Measurements from ENCODE around the gene TEX14. TPM values are rescaled to one million over a fixed set of nuclear protein-coding genes. Genes with fewer than 3 reads are reported as not detected.
A peak's percentile ranks its signal among the peaks of the same experiment; 100 is the strongest.

Gene TEX14
- under 1 TPM in 2 of 4 donors, not detected in 2; under 0.01 to 0.21 TPM for total RNA-seq

DNA sequence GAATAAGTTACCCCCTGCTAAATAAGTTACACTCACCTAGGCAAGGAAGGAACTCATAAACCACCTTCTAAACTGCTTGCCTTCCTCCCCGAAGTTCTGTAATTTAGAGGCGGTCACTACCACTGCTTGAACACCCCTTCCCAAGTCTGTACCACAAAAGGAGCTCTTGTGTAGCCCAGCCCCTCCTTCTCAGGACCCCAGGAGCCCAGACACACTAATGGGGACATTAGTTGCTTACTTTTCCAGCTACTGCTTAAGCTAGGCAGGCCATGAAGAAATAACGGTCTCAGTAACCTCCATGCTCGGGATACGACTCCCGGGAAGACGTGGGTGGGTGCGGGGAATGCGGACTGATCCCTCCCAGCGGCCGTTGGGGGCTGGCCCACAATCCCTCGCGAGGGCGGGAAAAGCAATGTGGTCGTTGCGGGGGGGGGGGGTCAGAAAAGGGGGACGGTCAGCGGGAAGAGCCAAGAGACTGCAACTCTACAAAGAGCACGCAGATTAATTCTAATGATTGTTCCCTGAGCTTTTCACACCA lies at the start of gene TEX14:
Gene TEX14, minus strand, starts transcription at position 345 of the 538 bp plus-strand sequence. CDS start 40,044 bp downstream, outside the sequence.
- H3K27ac ChIP-seq = peak within 1 kb of the TSS; percentile 64 to 94 (median 86)
- H3K27me3 ChIP-seq = no peaks in the 10 kb centered on the region
- peaks cover 0 to 12% (median 0%) of the 10 kb centered on the region in 3 donors for H3K36me3 ChIP-seq
- H3K4me3 ChIP-seq = peak within 1 kb of the TSS; percentile 49 to 89 (median 69)
- no peak for DNase-seq (ENCODE audit: low spot score in 2 of 2)
- WGBS, 2 donors = 92 to 93% methylated on average over 18 of the region's 19 CpGs
- TF ChIP-seq CTCF (IDR thresholded peaks at IDR 0.05) = no peak
- TF ChIP-seq EP300 (IDR thresholded peaks at IDR 0.05) = no peak
- TF ChIP-seq POLR2A (IDR thresholded peaks at IDR 0.05) = no peak
- peaks cover 0 to 14% (median 7%) of the 10 kb centered on the region in 4 donors for H3K4me1 ChIP-seq
- no peaks in the 10 kb centered on the region for H3K9me3 ChIP-seq

GRCh38 chr17:58741121-58741625 lies 49.3 kb upstream of the TEX14 start:
- Histone ChIP-seq H3K36me3 (peaks cover 0 to under 1% (median 0%) of the 10 kb centered on the region in 3 donors), H3K27ac (no peak overlapping the region), H3K27me3 (no peaks in the 10 kb centered on the region), H3K9me3 (no peaks in the 10 kb centered on the region), H3K4me1 (no peaks in the 10 kb centered on the region), H3K4me3 (no peak overlapping the region)
- TF ChIP-seq CTCF (IDR thresholded peaks at IDR 0.05) (no peak), POLR2A (IDR thresholded peaks at IDR 0.05) (no peak), EP300 (IDR thresholded peaks at IDR 0.05) (no peak)
- 88 to 89% methylated on average over 8 of the region's 8 CpGs for WGBS, 2 donors
- no peak for DNase-seq (ENCODE audit: low spot score in 2 of 2)

- Histone ChIP-seq H3K4me3 (no peak overlapping the region), H3K4me1 (no peaks in the 10 kb centered on the region), H3K9me3 (no peaks in the 10 kb centered on the region), H3K27ac (no peak overlapping the region), H3K36me3 (peaks cover 0 to 34% (median 0%) of the 10 kb centered on the region in 3 donors), H3K27me3 (no peaks in the 10 kb centered on the region)
- DNase-seq (ENCODE audit: low spot score in 2 of 2) = no peak
- 88 to 89% methylated on average over 3 of the region's 3 CpGs for WGBS, 2 donors
- TF ChIP-seq EP300 (IDR thresholded peaks at IDR 0.05) (no peak), POLR2A (IDR thresholded peaks at IDR 0.05) (no peak), CTCF (IDR thresholded peaks at IDR 0.05) (no peak)
Measured at GRCh38 chr17:58734811-58735210, 43.0 kb upstream of the TEX14 start.

DNA sequence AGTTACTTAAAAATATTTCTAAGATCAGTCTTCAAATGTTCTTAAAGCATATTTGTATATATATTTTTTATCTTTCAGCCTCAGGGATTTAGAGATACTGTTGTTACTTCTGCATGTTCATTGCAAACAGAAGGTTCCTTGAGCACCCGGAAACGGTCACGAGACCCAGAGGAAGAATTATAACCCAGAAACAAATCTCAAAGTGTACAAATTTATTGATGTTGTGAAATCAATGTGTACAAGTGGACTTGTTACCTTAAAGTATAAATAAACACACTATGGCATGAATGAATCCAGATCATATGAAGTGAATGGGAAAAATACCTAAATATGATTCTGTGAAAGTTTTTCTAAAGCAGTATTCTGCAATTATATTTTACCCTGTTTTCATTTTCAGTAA lies 42.2 kb upstream of the TEX14 start:
- H3K4me1 ChIP-seq = no peaks in the 10 kb centered on the region
- WGBS, 2 donors = 83 to 86% methylated on average over 3 of the region's 3 CpGs
- TF ChIP-seq CTCF (IDR thresholded peaks at IDR 0.05) (no peak), POLR2A (IDR thresholded peaks at IDR 0.05) (no peak), EP300 (IDR thresholded peaks at IDR 0.05) (no peak)
- no peaks in the 10 kb centered on the region for H3K27me3 ChIP-seq
- H3K27ac ChIP-seq = no peak overlapping the region
- no peak for DNase-seq (ENCODE audit: low spot score in 2 of 2)
- H3K9me3 ChIP-seq = no peaks in the 10 kb centered on the region
- peaks cover 0 to 42% (median 0%) of the 10 kb centered on the region in 3 donors for H3K36me3 ChIP-seq
- H3K4me3 ChIP-seq = no peak overlapping the region

DNA sequence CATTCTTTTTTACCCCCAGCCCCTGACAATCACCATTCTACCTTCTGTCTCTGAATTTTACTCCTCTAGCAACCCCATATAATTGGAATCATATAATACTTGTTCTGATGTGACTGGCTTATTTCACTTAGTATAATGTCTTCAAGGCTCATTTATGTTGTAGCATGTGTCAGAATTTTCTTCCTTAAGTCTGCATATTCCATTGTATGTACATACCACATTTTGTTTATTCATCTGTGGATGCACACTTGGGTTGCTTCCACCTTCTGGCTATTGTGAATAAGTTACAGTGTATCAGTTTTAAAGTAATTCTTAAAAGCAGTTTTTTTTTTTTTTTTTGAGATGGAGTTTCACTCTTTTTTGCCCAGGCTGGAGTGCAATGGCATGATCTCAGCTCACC lies 39.1 kb upstream of the TEX14 start:
- DNase-seq (ENCODE audit: low spot score in 2 of 2) = no peak
- Histone ChIP-seq H3K27me3 (no peaks in the 10 kb centered on the region), H3K9me3 (no peaks in the 10 kb centered on the region), H3K36me3 (peaks cover 0 to 52% (median 0%) of the 10 kb centered on the region in 3 donors), H3K4me1 (no peaks in the 10 kb centered on the region), H3K27ac (no peak overlapping the region), H3K4me3 (no peak overlapping the region)
- no peak for TF ChIP-seq CTCF (IDR thresholded peaks at IDR 0.05)
